WTC11 (cell line): ENCODE data around the gene SLC25A17. TPM values are rescaled to one million over a fixed set of nuclear protein-coding genes. Genes with fewer than 3 reads are reported as not detected.
"Not testable (repeated sequence)": the region's sequence is repeated elsewhere in the genome, so short reads cannot be mapped to it uniquely, and the experiment has no call there.

Experiments used
- ATAC-seq: fragments of 200-7000 bp; cut with Tn5 transposase; 2 replicates; pipeline ENCODE4 v1.10.0; 2021; ENCODE audit warnings: mild to moderate bottlenecking, moderate library complexity
- CTCF ChIA-PET: fragments of 300-600 bp; sonication (Branson Sonifier 250); formaldehyde crosslinking; loops from one replicate; lab custom pipeline; 2021; ENCODE audit warnings: antibody characterized with exemption; lab: Charles Lee
- POLR2A ChIA-PET: fragments of 350-600 bp; sonication (Branson Sonifier 250); formaldehyde crosslinking; loops from one replicate; lab custom pipeline; 2021; ENCODE audit warnings: antibody characterized with exemption; lab: Charles Lee
- DNase-seq: peaks from one replicate; pipeline ENCODE4 v3.0.0; 2021; ENCODE audit warnings: low spot score
- H3K27ac Mint-ChIP-seq: 2 replicates; pipeline ENCODE4 v1.8.0; 2021; ENCODE audit warnings: mixed read lengths
- H3K27me3 Mint-ChIP-seq: 2 replicates; pipeline ENCODE4 v1.8.0; 2021; ENCODE audit warnings: low read depth, mild to moderate bottlenecking, moderate library complexity, mixed read lengths
- H3K36me3 Mint-ChIP-seq: 2 replicates; pipeline ENCODE4 v1.8.0; 2021; ENCODE audit warnings: mixed read lengths
- H3K4me1 Mint-ChIP-seq: 2 replicates; pipeline ENCODE4 v1.8.0; 2022; ENCODE audit warnings: mixed read lengths
- H3K4me3 Mint-ChIP-seq: 2 replicates; pipeline ENCODE4 v1.8.0; 2021; ENCODE audit warnings: mild to moderate bottlenecking, moderate library complexity, mixed read lengths
- H3K9me3 Mint-ChIP-seq: 2 replicates; pipeline ENCODE4 v1.8.0; 2021; ENCODE audit warnings: mixed read lengths
- ESRRA ChIP-seq: sonication (generic); formaldehyde crosslinking; IDR thresholded peaks from 2 replicates; pipeline ENCODE4 v1.8.1; 2022; ENCODE audit warnings: mild to moderate bottlenecking, missing genetic modification reagents, borderline replicate concordance
- FOXJ3 ChIP-seq: sonication (generic); formaldehyde crosslinking; IDR thresholded peaks from 2 replicates; pipeline ENCODE4 v1.9.0; 2021; ENCODE audit warnings: missing genetic modification reagents, mild to moderate bottlenecking, borderline replicate concordance
- FOXK1 ChIP-seq: sonication (generic); formaldehyde crosslinking; IDR thresholded peaks from 2 replicates; pipeline ENCODE4 v1.8.0; 2022; ENCODE audit warnings: mild to moderate bottlenecking, moderate library complexity, missing genetic modification reagents
- FOXP1 ChIP-seq: sonication (generic); formaldehyde crosslinking; IDR thresholded peaks from 2 replicates; pipeline ENCODE4 v1.8.0; 2022; ENCODE audit warnings: missing genetic modification reagents, mild to moderate bottlenecking, moderate library complexity, borderline replicate concordance
- GRHL2 ChIP-seq: fragments of 250-450 bp; sonication (Bioruptor Pico); IDR thresholded peaks from 2 replicates; pipeline ENCODE4 v1.8.0; 2022; ENCODE audit warnings: mild to moderate bottlenecking, moderate library complexity; ENCODE audit not compliant: insufficient replicate concordance, severe bottlenecking
- JUN ChIP-seq: sonication (generic); formaldehyde crosslinking; IDR thresholded peaks from 2 replicates; pipeline ENCODE4 v1.8.0; 2023; ENCODE audit warnings: mild to moderate bottlenecking, missing genetic modification reagents
- NR2C2 ChIP-seq: sonication (generic); formaldehyde crosslinking; IDR thresholded peaks from 2 replicates; pipeline ENCODE4 v1.8.0; 2022; ENCODE audit warnings: mild to moderate bottlenecking, missing genetic modification reagents
- NR3C1 ChIP-seq: sonication (generic); formaldehyde crosslinking; conservative IDR thresholded peaks from 2 replicates; pipeline ENCODE4 v1.8.1; 2023; ENCODE audit warnings: low read depth, mild to moderate bottlenecking, missing genetic modification reagents
- RELA ChIP-seq: sonication (generic); formaldehyde crosslinking; IDR thresholded peaks from 2 replicates; pipeline ENCODE4 v1.8.1; 2022; ENCODE audit warnings: missing genetic modification reagents, mild to moderate bottlenecking, borderline replicate concordance
- TEAD4 ChIP-seq: sonication (generic); formaldehyde crosslinking; IDR thresholded peaks from 2 replicates; pipeline ENCODE4 v1.8.0; 2022; ENCODE audit warnings: mild to moderate bottlenecking, missing genetic modification reagents
- TP53 ChIP-seq: sonication (generic); formaldehyde crosslinking; IDR thresholded peaks from 2 replicates; pipeline ENCODE4 v1.8.1; 2023; ENCODE audit warnings: mild to moderate bottlenecking, missing genetic modification reagents
- ZNF121 ChIP-seq: sonication (generic); formaldehyde crosslinking; IDR thresholded peaks from 2 replicates; pipeline ENCODE4 v1.8.0; 2023; ENCODE audit warnings: missing genetic modification reagents
- ZNF138 ChIP-seq: sonication (generic); formaldehyde crosslinking; conservative IDR thresholded peaks from 2 replicates; pipeline ENCODE4 v1.8.1; 2022; ENCODE audit warnings: mild to moderate bottlenecking, moderate library complexity, missing genetic modification reagents
- ZNF263 ChIP-seq: sonication (generic); formaldehyde crosslinking; IDR thresholded peaks from 2 replicates; pipeline ENCODE4 v1.8.1; 2022; ENCODE audit warnings: low read depth, mild to moderate bottlenecking, moderate library complexity, missing genetic modification reagents
- ZNF396 ChIP-seq: fragments of 250-450 bp; sonication (Bioruptor Pico); IDR thresholded peaks from 2 replicates; pipeline ENCODE4 v1.8.0; 2021; ENCODE audit warnings: mild to moderate bottlenecking, moderate library complexity, borderline replicate concordance
- total RNA-seq: library from RNA; stranded (reverse); gene quantifications from 3 replicates; pipeline ENCODE4 v1.2.3, GENCODE V29; 2021
- TF ChIP-seq, protein P1 (sequence below): sonication (generic); formaldehyde crosslinking; IDR thresholded peaks from 2 replicates; pipeline ENCODE4 v1.8.1; 2023; ENCODE audit warnings: mild to moderate bottlenecking, missing genetic modification reagents, moderate library complexity
- TF ChIP-seq, protein P2 (sequence below): sonication (generic); formaldehyde crosslinking; IDR thresholded peaks from 2 replicates; pipeline ENCODE4 v1.8.0; 2022; ENCODE audit warnings: mild to moderate bottlenecking, missing genetic modification reagents
- TF ChIP-seq, protein P3 (sequence below): fragments of 250-450 bp; sonication (Bioruptor Pico); IDR thresholded peaks from 2 replicates; pipeline ENCODE4 v1.9.0; 2021; ENCODE audit warnings: moderate library complexity, mild to moderate bottlenecking, inconsistent platforms, borderline replicate concordance
- TF ChIP-seq, protein P4 (sequence below): fragments of 200-600 bp; IDR thresholded peaks from 2 replicates; pipeline ENCODE4 v1.8.0; 2022; ENCODE audit warnings: antibody characterized with exemption
- TF ChIP-seq, protein P5 (sequence below): sonication (generic); formaldehyde crosslinking; IDR thresholded peaks from 2 replicates; pipeline ENCODE4 v1.8.1; 2023; ENCODE audit warnings: mild to moderate bottlenecking, missing genetic modification reagents
- TF ChIP-seq, protein P6 (sequence below): sonication (generic); formaldehyde crosslinking; conservative IDR thresholded peaks from 2 replicates; pipeline ENCODE4 v1.8.1; 2023; ENCODE audit warnings: mild to moderate bottlenecking, low read depth, missing genetic modification reagents, moderate library complexity

The SLC25A17 gene
- total RNA-seq, 1 experiment from 2014 or later: 29.6 TPM

DNA sequence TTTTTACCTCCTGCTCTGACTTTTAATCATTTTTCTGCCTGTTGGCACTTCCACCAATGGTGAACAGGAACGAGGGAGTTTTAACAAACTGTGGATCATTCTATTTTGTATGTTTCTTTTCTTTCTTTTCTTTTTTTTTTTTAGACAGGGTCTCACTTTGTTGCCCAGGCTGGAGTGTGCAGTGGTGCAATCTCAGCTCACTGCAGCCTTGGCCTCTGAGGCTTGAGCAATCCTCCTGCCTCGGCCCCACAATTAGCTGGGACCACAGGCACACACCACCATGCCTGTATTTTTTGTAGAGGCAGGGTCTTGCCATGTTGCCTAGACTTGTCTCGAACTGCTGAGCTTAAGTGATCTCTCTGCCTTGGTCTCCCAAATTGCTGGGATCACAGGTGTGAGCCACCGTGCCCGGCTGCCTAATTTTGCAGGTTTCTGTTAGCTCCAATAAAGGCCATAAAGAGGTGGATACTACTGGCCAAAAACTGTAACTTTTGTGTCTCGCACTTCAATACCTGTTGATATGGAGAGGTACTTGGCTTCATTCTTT is 59.8 kb downstream of the SLC25A17 start:
- no peaks in the 10 kb centered on the region for H3K9me3 Mint-ChIP-seq
- no peak for DNase-seq
- no peaks in the 10 kb centered on the region for H3K36me3 Mint-ChIP-seq
- peak overlapping the region; percentile 8; the same call in 1 of the 2 replicates for H3K27ac Mint-ChIP-seq
- H3K27me3 Mint-ChIP-seq: no peaks in the 10 kb centered on the region
- H3K4me1 Mint-ChIP-seq: peaks cover 37% of the 10 kb centered on the region
- ChIA-PET CTCF (interaction anchor here (0.6 to 7.4 kb wide), 22 partner anchors 8 to 566 kb away, joined by 3 to 133 read pairs (median 5); no protein-coding TSS in a partner anchor), POLR2A (interaction anchor here (0.6 to 0.8 kb wide), 2 partner anchors 73 to 98 kb away, joined by 3 to 4 read pairs; partner anchors contain the start of gene XPNPEP3)
- 0 out of 2 replicates have a peak, but pooled peaks have one; percentile 40 for TF ChIP-seq ZNF121
- TF ChIP-seq, protein P1, sequence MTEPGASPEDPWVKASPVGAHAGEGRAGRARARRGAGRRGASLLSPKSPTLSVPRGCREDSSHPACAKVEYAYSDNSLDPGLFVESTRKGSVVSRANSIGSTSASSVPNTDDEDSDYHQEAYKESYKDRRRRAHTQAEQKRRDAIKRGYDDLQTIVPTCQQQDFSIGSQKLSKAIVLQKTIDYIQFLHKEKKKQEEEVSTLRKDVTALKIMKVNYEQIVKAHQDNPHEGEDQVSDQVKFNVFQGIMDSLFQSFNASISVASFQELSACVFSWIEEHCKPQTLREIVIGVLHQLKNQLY: no peak
- TF ChIP-seq JUN (CRISPR knock-in tag): no peak
- no peak for TF ChIP-seq ESRRA (CRISPR knock-in tag)
- no peak for TF ChIP-seq FOXP1 (CRISPR knock-in tag)
- no peak for TF ChIP-seq GRHL2 (CRISPR knock-in tag)
- no peak overlapping the region for H3K4me3 Mint-ChIP-seq
- ATAC-seq: no peak

DNA sequence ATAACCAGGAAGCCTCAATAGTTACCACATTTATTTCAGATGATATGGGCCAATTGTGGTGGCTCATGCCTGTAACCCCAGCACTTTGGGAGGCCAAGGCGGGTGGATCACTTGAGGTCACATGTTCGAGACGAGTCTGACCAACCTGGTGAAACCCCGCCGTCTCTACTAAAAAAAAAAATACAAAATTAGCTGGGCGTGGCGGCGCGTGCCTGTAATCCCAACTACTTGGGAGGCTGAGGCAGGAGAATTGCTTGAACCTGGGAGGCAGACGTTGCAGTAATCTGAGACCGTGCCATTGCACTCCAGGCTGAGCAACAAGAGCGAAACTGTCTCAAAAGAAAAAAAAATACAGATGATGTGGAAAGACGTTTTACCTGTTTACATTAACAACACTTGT is 60.3 kb downstream of the SLC25A17 start:
- H3K9me3 Mint-ChIP-seq, H3K27ac Mint-ChIP-seq, DNase-seq, H3K27me3 Mint-ChIP-seq, ATAC-seq, H3K36me3 Mint-ChIP-seq, H3K4me3 Mint-ChIP-seq: not testable (repeated sequence)
- CTCF ChIA-PET: interaction anchor here (1.2 to 7.4 kb wide), 10 partner anchors 8 to 322 kb away, joined by 3 to 133 read pairs (median 4); no protein-coding TSS in a partner anchor
- peaks cover 42% of the 10 kb centered on the region for H3K4me1 Mint-ChIP-seq
- POLR2A ChIA-PET: interaction anchor here (0.6 to 0.8 kb wide), 2 partner anchors 72 to 98 kb away, joined by 3 to 4 read pairs; partner anchors contain the start of gene XPNPEP3

DNA sequence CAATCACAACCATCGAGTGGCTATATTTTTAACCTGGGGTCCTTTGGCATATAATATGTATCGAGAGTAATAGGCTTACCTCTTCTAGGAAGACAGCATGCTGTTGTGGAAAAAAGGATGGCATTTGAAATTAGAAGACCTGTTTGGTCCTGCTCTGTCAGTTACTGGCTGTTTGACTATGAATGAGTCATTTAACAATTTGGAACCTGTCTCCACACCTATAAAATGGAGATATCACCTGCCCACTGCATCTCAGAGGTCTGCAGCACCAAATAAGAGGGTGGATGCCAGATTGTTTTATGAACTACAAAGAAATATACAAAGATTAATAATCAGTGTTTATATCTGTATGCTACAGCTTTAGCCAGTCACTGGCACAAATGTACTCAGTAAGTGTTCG is 60.8 kb downstream of the SLC25A17 start:
- DNase-seq: no peak
- peaks cover 44% of the 10 kb centered on the region for H3K4me1 Mint-ChIP-seq
- ATAC-seq: no peak
- POLR2A ChIA-PET: interaction anchor here (0.7 kb wide), 1 partner anchor 66 kb away, joined by 3 read pairs; no protein-coding TSS in a partner anchor
- no peaks in the 10 kb centered on the region for H3K36me3 Mint-ChIP-seq
- no peaks in the 10 kb centered on the region for H3K27me3 Mint-ChIP-seq
- no peak overlapping the region for H3K4me3 Mint-ChIP-seq
- peaks cover 4% of the 10 kb centered on the region; the same call in 1 of the 2 replicates for H3K9me3 Mint-ChIP-seq
- CTCF ChIA-PET: interaction anchor here (7.4 kb wide), 1 partner anchor 75 kb away, joined by 133 read pairs; no protein-coding TSS in a partner anchor
- peak overlapping the region; percentile 29; the same call in 1 of the 2 replicates for H3K27ac Mint-ChIP-seq
- TF ChIP-seq RELA (no peak), NR3C1 (CRISPR knock-in tag) (no peak), ZNF396 (CRISPR knock-in tag) (no peak), FOXP1 (CRISPR knock-in tag) (no peak), ZNF138 (CRISPR knock-in tag) (no peak), ZNF263 (CRISPR knock-in tag) (no peak), ESRRA (CRISPR knock-in tag) (no peak), TP53 (no peak), FOXK1 (CRISPR knock-in tag) (no peak), NR2C2 (CRISPR knock-in tag) (no peak), TEAD4 (CRISPR knock-in tag) (no peak), FOXJ3 (CRISPR knock-in tag) (no peak)
- TF ChIP-seq, protein P2, sequence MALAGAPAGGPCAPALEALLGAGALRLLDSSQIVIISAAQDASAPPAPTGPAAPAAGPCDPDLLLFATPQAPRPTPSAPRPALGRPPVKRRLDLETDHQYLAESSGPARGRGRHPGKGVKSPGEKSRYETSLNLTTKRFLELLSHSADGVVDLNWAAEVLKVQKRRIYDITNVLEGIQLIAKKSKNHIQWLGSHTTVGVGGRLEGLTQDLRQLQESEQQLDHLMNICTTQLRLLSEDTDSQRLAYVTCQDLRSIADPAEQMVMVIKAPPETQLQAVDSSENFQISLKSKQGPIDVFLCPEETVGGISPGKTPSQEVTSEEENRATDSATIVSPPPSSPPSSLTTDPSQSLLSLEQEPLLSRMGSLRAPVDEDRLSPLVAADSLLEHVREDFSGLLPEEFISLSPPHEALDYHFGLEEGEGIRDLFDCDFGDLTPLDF (CRISPR knock-in tag): no peak
- TF ChIP-seq, protein P3, sequence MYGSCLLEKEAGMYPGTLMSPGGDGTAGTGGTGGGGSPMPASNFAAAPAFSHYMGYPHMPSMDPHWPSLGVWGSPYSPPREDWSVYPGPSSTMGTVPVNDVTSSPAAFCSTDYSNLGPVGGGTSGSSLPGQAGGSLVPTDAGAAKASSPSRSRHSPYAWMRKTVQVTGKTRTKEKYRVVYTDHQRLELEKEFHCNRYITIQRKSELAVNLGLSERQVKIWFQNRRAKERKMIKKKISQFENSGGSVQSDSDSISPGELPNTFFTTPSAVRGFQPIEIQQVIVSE: no peak
- TF ChIP-seq, protein P4, sequence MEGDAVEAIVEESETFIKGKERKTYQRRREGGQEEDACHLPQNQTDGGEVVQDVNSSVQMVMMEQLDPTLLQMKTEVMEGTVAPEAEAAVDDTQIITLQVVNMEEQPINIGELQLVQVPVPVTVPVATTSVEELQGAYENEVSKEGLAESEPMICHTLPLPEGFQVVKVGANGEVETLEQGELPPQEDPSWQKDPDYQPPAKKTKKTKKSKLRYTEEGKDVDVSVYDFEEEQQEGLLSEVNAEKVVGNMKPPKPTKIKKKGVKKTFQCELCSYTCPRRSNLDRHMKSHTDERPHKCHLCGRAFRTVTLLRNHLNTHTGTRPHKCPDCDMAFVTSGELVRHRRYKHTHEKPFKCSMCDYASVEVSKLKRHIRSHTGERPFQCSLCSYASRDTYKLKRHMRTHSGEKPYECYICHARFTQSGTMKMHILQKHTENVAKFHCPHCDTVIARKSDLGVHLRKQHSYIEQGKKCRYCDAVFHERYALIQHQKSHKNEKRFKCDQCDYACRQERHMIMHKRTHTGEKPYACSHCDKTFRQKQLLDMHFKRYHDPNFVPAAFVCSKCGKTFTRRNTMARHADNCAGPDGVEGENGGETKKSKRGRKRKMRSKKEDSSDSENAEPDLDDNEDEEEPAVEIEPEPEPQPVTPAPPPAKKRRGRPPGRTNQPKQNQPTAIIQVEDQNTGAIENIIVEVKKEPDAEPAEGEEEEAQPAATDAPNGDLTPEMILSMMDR: no peak
- TF ChIP-seq, protein P5, sequence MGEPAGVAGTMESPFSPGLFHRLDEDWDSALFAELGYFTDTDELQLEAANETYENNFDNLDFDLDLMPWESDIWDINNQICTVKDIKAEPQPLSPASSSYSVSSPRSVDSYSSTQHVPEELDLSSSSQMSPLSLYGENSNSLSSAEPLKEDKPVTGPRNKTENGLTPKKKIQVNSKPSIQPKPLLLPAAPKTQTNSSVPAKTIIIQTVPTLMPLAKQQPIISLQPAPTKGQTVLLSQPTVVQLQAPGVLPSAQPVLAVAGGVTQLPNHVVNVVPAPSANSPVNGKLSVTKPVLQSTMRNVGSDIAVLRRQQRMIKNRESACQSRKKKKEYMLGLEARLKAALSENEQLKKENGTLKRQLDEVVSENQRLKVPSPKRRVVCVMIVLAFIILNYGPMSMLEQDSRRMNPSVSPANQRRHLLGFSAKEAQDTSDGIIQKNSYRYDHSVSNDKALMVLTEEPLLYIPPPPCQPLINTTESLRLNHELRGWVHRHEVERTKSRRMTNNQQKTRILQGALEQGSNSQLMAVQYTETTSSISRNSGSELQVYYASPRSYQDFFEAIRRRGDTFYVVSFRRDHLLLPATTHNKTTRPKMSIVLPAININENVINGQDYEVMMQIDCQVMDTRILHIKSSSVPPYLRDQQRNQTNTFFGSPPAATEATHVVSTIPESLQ (CRISPR knock-in tag): no peak
- TF ChIP-seq, protein P6, sequence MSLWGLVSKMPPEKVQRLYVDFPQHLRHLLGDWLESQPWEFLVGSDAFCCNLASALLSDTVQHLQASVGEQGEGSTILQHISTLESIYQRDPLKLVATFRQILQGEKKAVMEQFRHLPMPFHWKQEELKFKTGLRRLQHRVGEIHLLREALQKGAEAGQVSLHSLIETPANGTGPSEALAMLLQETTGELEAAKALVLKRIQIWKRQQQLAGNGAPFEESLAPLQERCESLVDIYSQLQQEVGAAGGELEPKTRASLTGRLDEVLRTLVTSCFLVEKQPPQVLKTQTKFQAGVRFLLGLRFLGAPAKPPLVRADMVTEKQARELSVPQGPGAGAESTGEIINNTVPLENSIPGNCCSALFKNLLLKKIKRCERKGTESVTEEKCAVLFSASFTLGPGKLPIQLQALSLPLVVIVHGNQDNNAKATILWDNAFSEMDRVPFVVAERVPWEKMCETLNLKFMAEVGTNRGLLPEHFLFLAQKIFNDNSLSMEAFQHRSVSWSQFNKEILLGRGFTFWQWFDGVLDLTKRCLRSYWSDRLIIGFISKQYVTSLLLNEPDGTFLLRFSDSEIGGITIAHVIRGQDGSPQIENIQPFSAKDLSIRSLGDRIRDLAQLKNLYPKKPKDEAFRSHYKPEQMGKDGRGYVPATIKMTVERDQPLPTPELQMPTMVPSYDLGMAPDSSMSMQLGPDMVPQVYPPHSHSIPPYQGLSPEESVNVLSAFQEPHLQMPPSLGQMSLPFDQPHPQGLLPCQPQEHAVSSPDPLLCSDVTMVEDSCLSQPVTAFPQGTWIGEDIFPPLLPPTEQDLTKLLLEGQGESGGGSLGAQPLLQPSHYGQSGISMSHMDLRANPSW (CRISPR knock-in tag): no peak
